ENCODE results near the gene PMVK. TPM values are rescaled to one million over a fixed set of nuclear protein-coding genes. Genes with fewer than 3 reads are reported as not detected.

PMVK gene
- total RNA-seq, 4 donors from 2014 or later: 15.0 to 28.2 (median 21.2) TPM

GRCh38 chr1:154964359-154964758 lies 27.8 kb upstream of the PMVK start:
- Histone ChIP-seq H3K36me3 (peaks cover 30 to 31% of the 10 kb centered on the region in 2 donors), H3K4me1 (peaks cover 19 to 34% of the 10 kb centered on the region in 2 donors), H3K27ac (no peak overlapping the region), H3K9me3 (no peaks in the 10 kb centered on the region), H3K4me3 (replicated peaks in 1 of 3) (no peak overlapping the region), H3K27me3 (no peaks in the 10 kb centered on the region)
- WGBS, 2 donors: 94 to 97% methylated on average over 6 of the region's 6 CpGs
- no peak for TF ChIP-seq CTCF (IDR thresholded peaks at IDR 0.05)
- TF ChIP-seq POLR2A (IDR thresholded peaks at IDR 0.05): no peak
- DNase-seq: no peak
- intact Hi-C loops (cut with DNase I): loop anchor here (5.0 kb wide), 1 partner anchor 33 kb away; no protein-coding TSS in a partner anchor

GRCh38 chr1:154963643-154964042 lies 27.1 kb upstream of the PMVK start:
- Histone ChIP-seq H3K9me3 (no peaks in the 10 kb centered on the region), H3K27ac (no peak overlapping the region), H3K4me3 (replicated peaks in 1 of 3) (no peak overlapping the region), H3K36me3 (peaks cover 31% of the 10 kb centered on the region in 2 donors), H3K4me1 (peaks cover 25 to 32% of the 10 kb centered on the region in 2 donors), H3K27me3 (no peaks in the 10 kb centered on the region)
- TF ChIP-seq CTCF (IDR thresholded peaks at IDR 0.05) (no peak), POLR2A (IDR thresholded peaks at IDR 0.05) (no peak)
- WGBS, 2 donors: 83 to 86% methylated on average over 8 of the region's 8 CpGs
- intact Hi-C loops (cut with DNase I): loop anchor here (5.0 kb wide), 1 partner anchor 34 kb away; no protein-coding TSS in a partner anchor
- no peak for DNase-seq

GRCh38 chr1:154962795-154963330 lies 26.3 kb upstream of the PMVK start:
- peaks cover 31 to 37% of the 10 kb centered on the region in 2 donors for H3K4me1 ChIP-seq
- TF ChIP-seq CTCF (IDR thresholded peaks at IDR 0.05) (no peak), POLR2A (IDR thresholded peaks at IDR 0.05) (no peak)
- H3K27me3 ChIP-seq: no peaks in the 10 kb centered on the region
- intact Hi-C loops (cut with DNase I): loop anchor here (5.0 kb wide), 1 partner anchor 34 kb away; no protein-coding TSS in a partner anchor
- no peak for DNase-seq
- H3K9me3 ChIP-seq: no peaks in the 10 kb centered on the region
- 65 to 66% methylated on average over 6 of the region's 6 CpGs for WGBS, 2 donors
- H3K27ac ChIP-seq: peak overlapping the region in 1 of 3 donors; percentile 94
- peak overlapping the region in 1 of 3 donors; percentile 69 for H3K4me3 ChIP-seq (replicated peaks in 1 of 3)
- H3K36me3 ChIP-seq: peaks cover 27 to 29% of the 10 kb centered on the region in 2 donors

- peaks cover 21 to 23% of the 10 kb centered on the region in 2 donors for H3K36me3 ChIP-seq
- intact Hi-C loops (cut with DNase I): loop anchor here (5.0 kb wide), 1 partner anchor 35 kb away; no protein-coding TSS in a partner anchor
Observed at GRCh38 chr1:154962156-154962749, 25.7 kb upstream of the PMVK start.

More at GRCh38 chr1:154962156-154962749, 25.7 kb upstream of the PMVK start:
- Histone ChIP-seq H3K9me3 (no peaks in the 10 kb centered on the region), H3K27me3 (no peaks in the 10 kb centered on the region), H3K4me3 (replicated peaks in 1 of 3) (peak overlapping the region; percentile 30 to 91 (median 69)), H3K27ac (peak overlapping the region; percentile 94 to 100 (median 97)), H3K4me1 (peaks cover 34 to 43% of the 10 kb centered on the region in 2 donors)
- TF ChIP-seq POLR2A (IDR thresholded peaks at IDR 0.05) (no peak), CTCF (IDR thresholded peaks at IDR 0.05) (no peak)
- peak; percentile 44 to 52 for DNase-seq
- WGBS, 2 donors: 3 to 5% methylated on average over 21 to 22 of the region's 25 CpGs

Data from thyroid gland (tissue), 4 donors.